SK-N-SH (cell line): ENCODE measurements around the gene PRKN.

Source experiments
- EP300 ChIP-seq, 2 experiments: IDR thresholded peaks; 2 replicates each; pipeline versions ENCODE4 v1.4.0 to v1.6.1; 2012; ENCODE audit warnings: borderline replicate concordance in 1 of 2, low read depth in 1 of 2, low read length in 1 of 2
- POLR2AphosphoS5 ChIP-seq: IDR thresholded peaks from 2 replicates; pipeline ENCODE4 v1.6.1; 2012; ENCODE audit warnings: low read depth, low read length
- TF ChIP-seq, protein P1 (sequence below): fragments of 200-600 bp; sonication (generic); IDR thresholded peaks from 2 replicates; pipeline ENCODE4 v1.6.1; 2017; ENCODE audit warnings: antibody characterized with exemption, mild to moderate bottlenecking, moderate library complexity

DNA sequence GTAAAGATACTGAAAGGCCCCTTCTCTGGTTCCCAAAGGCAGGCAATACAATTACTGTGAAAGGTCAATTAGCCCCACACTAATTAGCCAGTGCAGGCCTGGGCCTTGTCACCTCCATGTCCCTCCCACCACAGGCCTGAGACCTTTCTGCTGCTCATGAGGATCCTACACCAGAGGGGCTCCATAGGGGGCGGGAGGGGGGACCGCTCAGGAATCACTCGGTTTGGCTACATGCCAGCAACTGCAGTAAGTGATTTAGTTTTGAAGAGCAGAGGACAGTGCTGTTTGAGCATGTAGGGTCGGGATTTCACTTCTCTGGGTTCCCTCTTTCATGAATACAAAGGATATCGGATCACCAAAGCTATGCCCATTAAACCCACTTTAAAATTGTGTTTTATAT is 455.6 kb downstream of the PRKN start:
- TF ChIP-seq, protein P1, sequence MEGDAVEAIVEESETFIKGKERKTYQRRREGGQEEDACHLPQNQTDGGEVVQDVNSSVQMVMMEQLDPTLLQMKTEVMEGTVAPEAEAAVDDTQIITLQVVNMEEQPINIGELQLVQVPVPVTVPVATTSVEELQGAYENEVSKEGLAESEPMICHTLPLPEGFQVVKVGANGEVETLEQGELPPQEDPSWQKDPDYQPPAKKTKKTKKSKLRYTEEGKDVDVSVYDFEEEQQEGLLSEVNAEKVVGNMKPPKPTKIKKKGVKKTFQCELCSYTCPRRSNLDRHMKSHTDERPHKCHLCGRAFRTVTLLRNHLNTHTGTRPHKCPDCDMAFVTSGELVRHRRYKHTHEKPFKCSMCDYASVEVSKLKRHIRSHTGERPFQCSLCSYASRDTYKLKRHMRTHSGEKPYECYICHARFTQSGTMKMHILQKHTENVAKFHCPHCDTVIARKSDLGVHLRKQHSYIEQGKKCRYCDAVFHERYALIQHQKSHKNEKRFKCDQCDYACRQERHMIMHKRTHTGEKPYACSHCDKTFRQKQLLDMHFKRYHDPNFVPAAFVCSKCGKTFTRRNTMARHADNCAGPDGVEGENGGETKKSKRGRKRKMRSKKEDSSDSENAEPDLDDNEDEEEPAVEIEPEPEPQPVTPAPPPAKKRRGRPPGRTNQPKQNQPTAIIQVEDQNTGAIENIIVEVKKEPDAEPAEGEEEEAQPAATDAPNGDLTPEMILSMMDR: no peak
- TF ChIP-seq POLR2AphosphoS5 (no peak), EP300 (IDR thresholded peaks at IDR 0.05; ENCODE audit: borderline replicate concordance in 1 of 2, low read depth in 1 of 2, low read length in 1 of 2) (no peak)
